ENCODE measurements around the gene ALX4. TPM values are rescaled to one million over a fixed set of nuclear protein-coding genes. Genes with fewer than 3 reads are reported as not detected.

The ALX4 gene
- total and polyA plus RNA-seq, 7 experiments from 2014 or later, result 0.04 TPM; not detected in 6

DNA sequence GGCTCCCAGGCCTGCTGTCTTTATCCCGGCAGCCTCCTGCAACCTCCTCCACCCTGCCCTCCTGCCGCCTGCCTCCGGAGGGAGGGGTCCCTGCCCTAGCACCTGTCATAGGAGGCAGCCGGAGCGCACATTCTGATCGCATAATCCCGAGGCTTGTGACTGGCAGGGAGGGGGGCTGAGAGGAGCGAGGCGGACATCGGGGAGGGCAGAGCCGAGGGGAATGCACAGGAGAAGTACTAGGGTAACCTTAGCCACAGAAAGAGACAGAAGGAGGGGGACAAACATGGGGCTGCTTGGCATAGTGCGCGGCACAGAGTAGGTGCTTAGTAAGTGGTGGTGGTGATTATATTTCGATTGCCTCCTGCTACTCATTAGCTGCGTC, 9.2 kb upstream of the ALX4 start:
- H3K4me3 ChIP-seq (ENCODE audit: low read length), result no peak overlapping the region
- peak overlapping the region in 1 of 10 donors; percentile 32 for H3K4me3 Mint-ChIP-seq
- no peaks in the 10 kb centered on the region for H3K4me1 ChIP-seq (ENCODE audit: control insufficient read depth in 2 of 2, insufficient read depth in 2 of 2, low read length in 2 of 2)
- peaks cover 0 to 4% (median 0%) of the 10 kb centered on the region in 11 donors for H3K9me3 Mint-ChIP-seq
- intact Hi-C loops (cut with micrococcal nuclease), result no loop called here
- no peak overlapping the region for H3K27ac ChIP-seq (ENCODE audit: low read depth, low read length)
- ATAC-seq, result no peak
- ChIA-PET POLR2A (no interaction called here), CTCF (no interaction called here)
- peaks cover 3 to 24% of the 10 kb centered on the region in 2 donors for H3K27me3 ChIP-seq (ENCODE audit: control insufficient read depth in 2 of 2, insufficient read depth in 2 of 2, low read length in 2 of 2)
- H3K36me3 ChIP-seq (ENCODE audit: control insufficient read depth in 2 of 3, insufficient read depth in 3 of 3, low read length in 3 of 3), result no peaks in the 10 kb centered on the region
- no peak overlapping the region for H3K27ac Mint-ChIP-seq
- H3K4me1 Mint-ChIP-seq, result peaks cover 7 to 24% (median 20%) of the 10 kb centered on the region in 7 donors
- H3K9me3 ChIP-seq (ENCODE audit: control insufficient read depth in 2 of 3, low read length in 3 of 3), result no peaks in the 10 kb centered on the region
- DNase-seq, result no peak
- peaks cover 85 to 95% (median 89%) of the 10 kb centered on the region in 5 donors for H3K27me3 Mint-ChIP-seq
- peaks cover 0 to 4% (median 0%) of the 10 kb centered on the region in 5 donors for H3K36me3 Mint-ChIP-seq

- H3K36me3 ChIP-seq (ENCODE audit: control insufficient read depth in 2 of 3, insufficient read depth in 3 of 3, low read length in 3 of 3), result no peaks in the 10 kb centered on the region
- Mint-ChIP-seq H3K4me1 (peaks cover 7 to 27% (median 20%) of the 10 kb centered on the region in 7 donors), H3K27ac (no peak overlapping the region), H3K4me3 (peak overlapping the region in 1 of 10 donors; percentile 25), H3K27me3 (peaks cover 85 to 95% (median 89%) of the 10 kb centered on the region in 5 donors), H3K9me3 (peaks cover 0 to 4% (median 0%) of the 10 kb centered on the region in 11 donors), H3K36me3 (peaks cover 0 to 4% (median 0%) of the 10 kb centered on the region in 5 donors)
- ChIA-PET POLR2A (no interaction called here), CTCF (no interaction called here)
- H3K27ac ChIP-seq (ENCODE audit: low read depth, low read length), result no peak overlapping the region
- H3K4me1 ChIP-seq (ENCODE audit: control insufficient read depth in 2 of 2, insufficient read depth in 2 of 2, low read length in 2 of 2), result no peaks in the 10 kb centered on the region
- no peak for ATAC-seq
- DNase-seq, result no peak
- intact Hi-C loops (cut with micrococcal nuclease), result no loop called here
- peaks cover 3 to 27% of the 10 kb centered on the region in 2 donors for H3K27me3 ChIP-seq (ENCODE audit: control insufficient read depth in 2 of 2, insufficient read depth in 2 of 2, low read length in 2 of 2)
- no peak overlapping the region for H3K4me3 ChIP-seq (ENCODE audit: low read length)
- H3K9me3 ChIP-seq (ENCODE audit: control insufficient read depth in 2 of 3, low read length in 3 of 3), result no peaks in the 10 kb centered on the region
Observed at GRCh38 chr11:44318369-44318768, 8.4 kb upstream of the ALX4 start.

DNA sequence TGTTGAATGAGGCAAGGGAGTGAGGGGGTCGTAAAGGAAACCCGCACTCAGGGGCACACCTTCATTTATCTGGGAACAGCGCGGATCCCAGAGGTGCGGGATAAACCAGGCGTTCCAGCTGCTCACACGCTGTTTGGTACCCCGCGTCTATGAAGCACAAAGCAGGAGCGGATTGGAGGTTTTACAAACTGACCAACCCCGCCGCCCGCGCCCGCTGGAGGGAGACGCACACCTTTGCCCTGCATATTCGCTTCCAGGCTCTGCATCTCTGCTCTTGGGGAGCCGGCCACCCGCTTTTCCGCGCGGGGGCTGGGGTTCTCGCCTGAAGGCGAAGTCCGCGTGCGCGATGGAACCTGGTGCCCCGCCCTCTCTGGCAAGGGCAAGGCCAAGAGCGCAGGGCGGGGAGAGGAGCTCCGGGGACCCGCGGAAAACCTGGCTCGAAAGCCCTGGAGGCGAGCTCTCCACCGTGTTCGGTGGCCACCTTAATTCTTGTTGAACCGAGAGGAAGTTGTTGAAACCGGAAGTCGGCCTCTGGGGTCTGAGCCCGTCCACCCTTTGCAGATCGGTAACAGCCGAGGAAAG, 6.8 kb upstream of the ALX4 start:
- Mint-ChIP-seq H3K36me3 (peaks cover 0 to 4% (median 0%) of the 10 kb centered on the region in 5 donors), H3K4me1 (peaks cover 9 to 31% (median 20%) of the 10 kb centered on the region in 7 donors), H3K27me3 (peaks cover 87 to 96% (median 91%) of the 10 kb centered on the region in 5 donors), H3K9me3 (peaks cover 0 to 5% (median 0%) of the 10 kb centered on the region in 11 donors), H3K4me3 (peak overlapping the region in 9 of 10 donors; percentile 21 to 77 (median 53)), H3K27ac (no peak overlapping the region)
- DNase-seq, result no peak
- intact Hi-C loops (cut with micrococcal nuclease), result no loop called here
- ATAC-seq, result no peak
- Histone ChIP-seq H3K27ac (ENCODE audit: low read depth, low read length) (no peak overlapping the region), H3K4me1 (ENCODE audit: control insufficient read depth in 2 of 2, insufficient read depth in 2 of 2, low read length in 2 of 2) (no peaks in the 10 kb centered on the region), H3K27me3 (ENCODE audit: control insufficient read depth in 2 of 2, insufficient read depth in 2 of 2, low read length in 2 of 2) (peaks cover 3 to 26% of the 10 kb centered on the region in 2 donors), H3K4me3 (ENCODE audit: low read length) (no peak overlapping the region), H3K9me3 (ENCODE audit: control insufficient read depth in 2 of 3, low read length in 3 of 3) (no peaks in the 10 kb centered on the region), H3K36me3 (ENCODE audit: control insufficient read depth in 2 of 3, insufficient read depth in 3 of 3, low read length in 3 of 3) (no peaks in the 10 kb centered on the region)
- ChIA-PET POLR2A (no interaction called here), CTCF (no interaction called here)

DNA sequence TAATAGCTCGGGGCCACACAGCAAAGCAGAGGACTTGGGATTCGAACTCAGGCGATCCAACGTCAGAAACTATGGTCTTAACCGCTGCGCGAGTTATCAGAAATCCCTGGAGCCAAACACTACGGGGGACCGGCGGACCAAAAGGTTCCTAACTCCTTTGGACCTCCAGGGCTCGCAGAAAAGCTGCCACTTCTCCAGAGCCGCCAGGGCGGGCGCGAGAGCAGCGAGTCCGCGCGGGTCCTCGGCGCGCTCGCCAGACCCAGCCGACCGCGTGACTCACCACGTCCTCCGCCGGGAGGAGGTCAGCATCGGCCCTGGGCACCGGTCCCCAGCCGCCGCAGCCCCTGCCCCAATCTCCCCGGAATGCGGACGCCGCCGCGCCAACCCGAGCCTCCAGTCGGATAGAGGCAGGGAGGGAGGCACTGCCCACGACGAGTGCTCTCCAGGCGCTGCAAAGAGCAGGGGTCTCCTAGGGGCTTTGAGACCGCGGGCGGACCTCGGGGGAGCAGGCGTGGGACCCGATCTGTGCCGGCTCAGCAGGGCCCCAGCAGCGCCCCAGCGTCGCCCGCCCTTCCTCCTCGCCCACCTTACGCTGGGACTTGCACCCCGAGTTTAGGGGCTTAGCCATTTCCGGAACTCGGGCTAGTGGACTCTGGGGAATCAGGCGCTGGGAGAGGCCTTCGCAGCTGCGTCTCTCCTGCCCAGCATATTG, 6.2 kb upstream of the ALX4 start:
- intact Hi-C loops (cut with micrococcal nuclease), result no loop called here
- Histone ChIP-seq H3K4me3 (ENCODE audit: low read length) (no peak overlapping the region), H3K27me3 (ENCODE audit: control insufficient read depth in 2 of 2, insufficient read depth in 2 of 2, low read length in 2 of 2) (peaks cover 3 to 24% of the 10 kb centered on the region in 2 donors), H3K4me1 (ENCODE audit: control insufficient read depth in 2 of 2, insufficient read depth in 2 of 2, low read length in 2 of 2) (no peaks in the 10 kb centered on the region), H3K9me3 (ENCODE audit: control insufficient read depth in 2 of 3, low read length in 3 of 3) (no peaks in the 10 kb centered on the region), H3K36me3 (ENCODE audit: control insufficient read depth in 2 of 3, insufficient read depth in 3 of 3, low read length in 3 of 3) (no peaks in the 10 kb centered on the region), H3K27ac (ENCODE audit: low read depth, low read length) (no peak overlapping the region)
- ChIA-PET CTCF (no interaction called here), POLR2A (no interaction called here)
- H3K4me3 Mint-ChIP-seq, result peak overlapping the region in 8 of 10 donors; percentile 7 to 77 (median 64)
- DNase-seq, result no peak
- H3K9me3 Mint-ChIP-seq, result peaks cover 0 to 5% (median 0%) of the 10 kb centered on the region in 11 donors
- H3K27me3 Mint-ChIP-seq, result peaks cover 87 to 96% (median 91%) of the 10 kb centered on the region in 5 donors
- H3K27ac Mint-ChIP-seq, result peak overlapping the region in 1 of 9 donors; percentile 58
- ATAC-seq, result no peak
- peaks cover 0 to 4% (median 0%) of the 10 kb centered on the region in 5 donors for H3K36me3 Mint-ChIP-seq
- H3K4me1 Mint-ChIP-seq, result peaks cover 9 to 31% (median 20%) of the 10 kb centered on the region in 7 donors

- Mint-ChIP-seq H3K27me3 (peaks cover 81 to 96% (median 89%) of the 10 kb centered on the region in 5 donors), H3K4me1 (peaks cover 10 to 30% (median 16%) of the 10 kb centered on the region in 7 donors), H3K36me3 (peaks cover 0 to 4% (median 0%) of the 10 kb centered on the region in 5 donors), H3K4me3 (no peak overlapping the region), H3K27ac (no peak overlapping the region), H3K9me3 (peaks cover 0 to 5% (median 0%) of the 10 kb centered on the region in 11 donors)
- Histone ChIP-seq H3K27me3 (ENCODE audit: control insufficient read depth in 2 of 2, insufficient read depth in 2 of 2, low read length in 2 of 2) (peaks cover 3 to 19% of the 10 kb centered on the region in 2 donors), H3K27ac (ENCODE audit: low read depth, low read length) (no peak overlapping the region), H3K4me1 (ENCODE audit: control insufficient read depth in 2 of 2, insufficient read depth in 2 of 2, low read length in 2 of 2) (no peaks in the 10 kb centered on the region), H3K4me3 (ENCODE audit: low read length) (no peak overlapping the region), H3K9me3 (ENCODE audit: control insufficient read depth in 2 of 3, low read length in 3 of 3) (no peaks in the 10 kb centered on the region), H3K36me3 (ENCODE audit: control insufficient read depth in 2 of 3, insufficient read depth in 3 of 3, low read length in 3 of 3) (no peaks in the 10 kb centered on the region)
- ChIA-PET CTCF (no interaction called here), POLR2A (no interaction called here)
- no peak for ATAC-seq
- DNase-seq, result no peak
- intact Hi-C loops (cut with micrococcal nuclease), result loop anchor here in 1 of 2 donors (5.0 kb wide), 1 partner anchor 737 kb away; no protein-coding TSS in a partner anchor
Observed at GRCh38 chr11:44314733-44315132, 4.8 kb upstream of the ALX4 start.

- Mint-ChIP-seq H3K4me3 (no peak overlapping the region), H3K27ac (no peak overlapping the region), H3K36me3 (peaks cover 0 to 4% (median 0%) of the 10 kb centered on the region in 5 donors), H3K4me1 (peaks cover 13 to 33% (median 18%) of the 10 kb centered on the region in 7 donors), H3K9me3 (peaks cover 0 to 5% (median 0%) of the 10 kb centered on the region in 11 donors), H3K27me3 (peaks cover 73 to 92% (median 81%) of the 10 kb centered on the region in 5 donors)
- DNase-seq (no peak), ATAC-seq (no peak)
- H3K36me3 ChIP-seq (ENCODE audit: control insufficient read depth in 2 of 3, insufficient read depth in 3 of 3, low read length in 3 of 3), result no peaks in the 10 kb centered on the region
- intact Hi-C loops (cut with micrococcal nuclease), result loop anchor here in 1 of 2 donors (5.0 kb wide), 1 partner anchor 737 kb away; no protein-coding TSS in a partner anchor
- ChIA-PET CTCF (no interaction called here), POLR2A (no interaction called here)
- H3K27ac ChIP-seq (ENCODE audit: low read depth, low read length), result no peak overlapping the region
- H3K9me3 ChIP-seq (ENCODE audit: control insufficient read depth in 2 of 3, low read length in 3 of 3), result no peaks in the 10 kb centered on the region
- H3K4me3 ChIP-seq (ENCODE audit: low read length), result no peak overlapping the region
- peaks cover 3 to 19% of the 10 kb centered on the region in 2 donors for H3K27me3 ChIP-seq (ENCODE audit: control insufficient read depth in 2 of 2, insufficient read depth in 2 of 2, low read length in 2 of 2)
- no peaks in the 10 kb centered on the region for H3K4me1 ChIP-seq (ENCODE audit: control insufficient read depth in 2 of 2, insufficient read depth in 2 of 2, low read length in 2 of 2)
Observed at GRCh38 chr11:44313761-44314489, 4.0 kb upstream of the ALX4 start.
